Gastroesophageal sphincter (tissue), 4 donors: ENCODE data around the gene NRSN2. TPM values are rescaled to one million over a fixed set of nuclear protein-coding genes. Genes with fewer than 3 reads are reported as not detected.

Source experiments
- ATAC-seq: fragments of 150-250 bp; one replicate; pipeline ENCODE4 v1.9.1; 2016; ENCODE audit warnings: mild to moderate bottlenecking, moderate library complexity
- H3K27ac ChIP-seq, 4 donors: fragments of 200-600 bp; sonication (generic) in 3 of 4; 1 replicate in 3 of 4; 2 replicates in 1 of 4; pipeline ENCODE4 v1.5.1; 2016 to 2019
- H3K27me3 ChIP-seq: fragments of 200-600 bp; sonication (generic); one replicate; pipeline ENCODE4 v1.5.1; 2019
- H3K36me3 ChIP-seq, 2 donors: fragments of 200-600 bp; sonication (generic); one replicate each; pipeline ENCODE4 v1.5.1; 2019; ENCODE audit warnings: control low read depth in 1 of 2
- H3K4me1 ChIP-seq, 3 donors: fragments of 200-600 bp; sonication (generic); 1 replicate in 2 of 3; 2 replicates in 1 of 3; pipeline ENCODE4 v1.5.1; 2016 to 2019; ENCODE audit warnings: control low read depth in 2 of 3
- H3K4me3 ChIP-seq, 2 donors: fragments of 200-600 bp; sonication (generic); one replicate each; pipeline ENCODE4 v1.5.1; 2019; ENCODE audit warnings: mild to moderate bottlenecking in 1 of 2, moderate library complexity in 1 of 2
- H3K9me3 ChIP-seq, 3 donors: fragments of 200-600 bp; sonication (generic); one replicate each; pipeline ENCODE4 v1.5.1; 2017 to 2019; ENCODE audit warnings: control low read depth in 2 of 3
- CTCF ChIP-seq, 4 experiments: fragments of 200-600 bp in 2 of 4; fragments of 450-650 bp in 2 of 4; sonication (generic) in 1 of 4; IDR thresholded peaks; one replicate each; pipeline ENCODE4 v1.5.1; 2017 to 2019; ENCODE audit warnings: antibody characterized with exemption in 4 of 4, mild to moderate bottlenecking in 2 of 4, moderate library complexity in 2 of 4
- EP300 ChIP-seq: sonication (generic); formaldehyde crosslinking; IDR thresholded peaks from one replicate; pipeline ENCODE4 v1.6.1; 2017; ENCODE audit warnings: antibody characterized with exemption, mild to moderate bottlenecking
- POLR2A ChIP-seq, 2 donors: fragments of 450-650 bp; IDR thresholded peaks; one replicate each; pipeline ENCODE4 v1.6.1; 2017; ENCODE audit warnings: antibody characterized with exemption in 2 of 2, mild to moderate bottlenecking in 2 of 2, moderate library complexity in 1 of 2
- POLR2AphosphoS5 ChIP-seq: sonication (generic); formaldehyde crosslinking; IDR thresholded peaks from one replicate; pipeline ENCODE4 v1.6.1; 2017; ENCODE audit warnings: antibody characterized with exemption
- WGBS, 2 donors: methylation state at CpG; one replicate each; pipeline ENCODE4 v1.1.5; 2018; ENCODE audit warnings: low coverage in 1 of 2; 5-methylcytosine and 5-hydroxymethylcytosine counted together
- total RNA-seq, 4 donors: library from RNA; depleted of rRNA; stranded (reverse); fragments of >200 nt; gene quantifications; one replicate each; pipeline ENCODE4 v1.1.0, GENCODE V29; 2016

NRSN2 gene
- total RNA-seq, 4 donors from 2014 or later = 25.3 to 51.6 (median 30.2) TPM

DNA sequence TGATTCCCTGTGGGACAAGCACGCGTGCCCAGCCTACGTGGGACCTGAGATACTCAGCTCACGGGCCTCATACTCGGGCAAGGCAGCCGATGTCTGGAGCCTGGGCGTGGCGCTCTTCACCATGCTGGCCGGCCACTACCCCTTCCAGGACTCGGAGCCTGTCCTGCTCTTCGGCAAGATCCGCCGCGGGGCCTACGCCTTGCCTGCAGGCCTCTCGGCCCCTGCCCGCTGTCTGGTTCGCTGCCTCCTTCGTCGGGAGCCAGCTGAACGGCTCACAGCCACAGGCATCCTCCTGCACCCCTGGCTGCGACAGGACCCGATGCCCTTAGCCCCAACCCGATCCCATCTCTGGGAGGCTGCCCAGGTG is 49.3 kb downstream of the NRSN2 start:
- no peak for ATAC-seq
- H3K27ac ChIP-seq = no peak overlapping the region
- no peaks in the 10 kb centered on the region for H3K9me3 ChIP-seq
- TF ChIP-seq EP300 (no peak), POLR2AphosphoS5 (no peak), CTCF (IDR thresholded peaks at IDR 0.05) (no peak), POLR2A (IDR thresholded peaks at IDR 0.05) (no peak)
- no peaks in the 10 kb centered on the region for H3K27me3 ChIP-seq
- H3K4me1 ChIP-seq = no peaks in the 10 kb centered on the region
- WGBS, 2 donors = 80 to 94% methylated on average over 1 to 6 of the region's 24 CpGs
- no peak overlapping the region for H3K4me3 ChIP-seq
- H3K36me3 ChIP-seq = peaks cover 0 to 55% of the 10 kb centered on the region in 2 donors

- TF ChIP-seq EP300 (no peak), POLR2A (IDR thresholded peaks at IDR 0.05) (no peak), POLR2AphosphoS5 (no peak), CTCF (IDR thresholded peaks at IDR 0.05) (no peak)
- H3K4me1 ChIP-seq = no peaks in the 10 kb centered on the region
- H3K27ac ChIP-seq = no peak overlapping the region
- H3K36me3 ChIP-seq = peaks cover 0 to 50% of the 10 kb centered on the region in 2 donors
- no peaks in the 10 kb centered on the region for H3K27me3 ChIP-seq
- no peaks in the 10 kb centered on the region for H3K9me3 ChIP-seq
- H3K4me3 ChIP-seq = no peak overlapping the region
- WGBS, 2 donors = 100% methylated on average over 1 of the region's 4 CpGs; no CpG with 5 or more reads in 1 of the 2 donors
- no peak for ATAC-seq
These were observed 49.9 kb downstream of the NRSN2 start for GRCh38 chr20:396619-397431.

GRCh38 chr20:397432-398237 is 50.7 kb downstream of the NRSN2 start:
- peaks cover 0 to 42% of the 10 kb centered on the region in 2 donors for H3K36me3 ChIP-seq
- TF ChIP-seq CTCF (IDR thresholded peaks at IDR 0.05) = no peak
- TF ChIP-seq POLR2A (IDR thresholded peaks at IDR 0.05) = no peak
- no peak for TF ChIP-seq POLR2AphosphoS5
- TF ChIP-seq EP300 = no peak
- H3K27me3 ChIP-seq = no peaks in the 10 kb centered on the region
- H3K27ac ChIP-seq = no peak overlapping the region
- ATAC-seq = no peak
- H3K9me3 ChIP-seq = no peaks in the 10 kb centered on the region
- H3K4me3 ChIP-seq = no peak overlapping the region
- WGBS, 2 donors = 90 to 94% methylated on average over 2 to 3 of the region's 6 CpGs
- no peaks in the 10 kb centered on the region for H3K4me1 ChIP-seq

- Histone ChIP-seq H3K4me1 (no peaks in the 10 kb centered on the region), H3K36me3 (peaks cover 0 to 32% of the 10 kb centered on the region in 2 donors), H3K9me3 (no peaks in the 10 kb centered on the region), H3K4me3 (no peak overlapping the region), H3K27ac (no peak overlapping the region), H3K27me3 (no peaks in the 10 kb centered on the region)
- TF ChIP-seq CTCF (IDR thresholded peaks at IDR 0.05) = no peak
- no peak for TF ChIP-seq POLR2A (IDR thresholded peaks at IDR 0.05)
- no peak for TF ChIP-seq EP300
- no peak for TF ChIP-seq POLR2AphosphoS5
- 84 to 85% methylated on average over 4 to 5 of the region's 9 CpGs for WGBS, 2 donors
- no peak for ATAC-seq
These were observed 52.3 kb downstream of the NRSN2 start for GRCh38 chr20:399182-399707.
